NT2/D1 (cell line): ENCODE results near the gene STARD3.

ENCODE experiments used
- YY1 ChIP-seq: IDR thresholded peaks from 2 replicates; pipeline ENCODE4 v1.6.1; 2011; ENCODE audit not compliant: insufficient read length, insufficient read depth
- ZNF274 ChIP-seq: IDR thresholded peaks from 2 replicates; pipeline ENCODE4 v1.6.1; 2011; ENCODE audit warnings: mild to moderate bottlenecking, low read depth, low read length

DNA sequence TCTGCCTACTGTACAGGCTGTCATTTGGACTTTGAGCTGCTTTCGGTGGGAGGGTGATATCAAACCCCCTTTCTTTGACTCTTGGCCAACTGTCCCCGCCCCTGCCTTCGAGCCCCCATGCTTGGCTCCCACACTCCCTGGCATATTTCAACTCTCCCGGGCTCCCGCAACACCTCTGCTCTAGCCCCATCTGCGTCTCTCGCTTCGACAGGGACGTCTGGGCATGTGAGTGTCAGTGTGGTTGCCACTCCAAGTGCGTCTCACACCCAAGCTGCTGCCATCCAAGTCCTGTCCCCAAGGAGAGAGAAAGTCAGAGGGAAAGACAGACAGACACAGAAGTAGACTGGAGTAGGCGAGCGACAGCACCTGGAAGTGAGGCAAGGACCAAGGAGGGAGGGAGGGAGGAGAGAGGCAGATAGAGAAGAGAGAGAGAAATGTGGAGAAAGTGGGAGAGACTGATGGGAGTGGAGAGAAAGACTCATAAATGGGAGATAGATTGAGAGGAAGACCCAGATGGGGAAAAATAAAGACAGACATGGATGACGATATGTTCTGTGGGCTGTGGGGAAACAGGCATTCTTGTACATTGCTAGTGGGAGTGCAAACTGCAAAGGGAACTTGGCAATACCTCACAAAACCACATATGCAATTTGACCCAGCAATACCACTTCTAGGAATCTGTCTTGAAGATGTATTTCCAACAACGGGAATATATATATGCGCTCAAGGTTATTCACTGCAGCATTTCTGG is 11.8 kb downstream of the STARD3 start:
- TF ChIP-seq ZNF274 (no peak), YY1 (no peak)
